ENCODE results near the gene BTNL8.

BTNL8 gene, protein sequence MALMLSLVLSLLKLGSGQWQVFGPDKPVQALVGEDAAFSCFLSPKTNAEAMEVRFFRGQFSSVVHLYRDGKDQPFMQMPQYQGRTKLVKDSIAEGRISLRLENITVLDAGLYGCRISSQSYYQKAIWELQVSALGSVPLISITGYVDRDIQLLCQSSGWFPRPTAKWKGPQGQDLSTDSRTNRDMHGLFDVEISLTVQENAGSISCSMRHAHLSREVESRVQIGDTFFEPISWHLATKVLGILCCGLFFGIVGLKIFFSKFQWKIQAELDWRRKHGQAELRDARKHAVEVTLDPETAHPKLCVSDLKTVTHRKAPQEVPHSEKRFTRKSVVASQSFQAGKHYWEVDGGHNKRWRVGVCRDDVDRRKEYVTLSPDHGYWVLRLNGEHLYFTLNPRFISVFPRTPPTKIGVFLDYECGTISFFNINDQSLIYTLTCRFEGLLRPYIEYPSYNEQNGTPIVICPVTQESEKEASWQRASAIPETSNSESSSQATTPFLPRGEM

DNA sequence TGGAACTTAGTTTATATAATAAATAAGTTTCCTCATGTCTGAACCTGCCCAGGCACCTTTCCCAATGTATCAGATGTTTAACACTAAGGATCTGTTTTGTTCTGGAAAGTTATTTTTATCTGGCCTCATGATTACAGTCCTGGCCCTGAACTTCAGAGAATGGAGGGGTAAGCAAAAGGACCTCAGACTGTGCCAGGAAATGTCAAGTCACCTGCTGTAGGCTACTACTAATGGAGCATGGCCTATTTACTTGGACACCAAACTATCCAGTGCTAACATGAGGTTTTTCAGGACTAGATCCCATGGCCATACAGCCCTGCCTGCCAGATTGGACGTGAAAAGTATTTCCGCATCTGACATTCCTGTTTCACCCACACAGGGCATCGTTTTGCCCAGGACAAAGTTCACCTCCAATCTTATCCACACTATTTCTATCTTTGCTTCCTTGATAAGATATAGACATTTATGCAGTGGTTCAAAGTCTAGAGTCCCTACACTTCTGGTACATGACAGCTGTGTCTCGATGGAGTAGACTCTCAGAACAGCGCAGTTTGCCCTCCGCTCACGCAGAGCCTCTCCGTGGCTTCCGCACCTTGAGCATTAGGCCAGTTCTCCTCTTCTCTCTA is at the start of gene BTNL8:
BTNL8 (plus strand) TSS at position 539 of the 626 bp plus-strand sequence. CDS start 152 bp downstream, outside the sequence.
- DNase-seq: no peak

DNA sequence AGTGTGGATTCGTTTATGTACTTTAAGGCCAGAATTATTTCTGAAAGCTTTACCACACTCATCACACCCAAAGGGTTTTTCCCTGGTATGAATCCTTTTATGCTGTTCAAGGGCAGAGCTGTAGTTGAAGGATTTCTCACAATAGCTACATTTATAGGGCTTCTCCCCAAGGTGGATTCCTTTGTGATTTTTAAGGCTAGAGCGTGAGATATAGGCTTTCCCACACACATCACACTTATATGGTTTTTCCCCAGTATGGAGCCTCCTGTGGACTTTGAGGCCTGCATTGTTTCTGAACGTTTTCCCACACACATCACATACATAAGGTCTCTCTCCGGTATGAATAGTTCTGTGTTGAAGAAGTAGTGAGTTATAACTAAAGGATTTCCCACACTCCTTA is 49.1 kb upstream of the BTNL8 start:
- no peak for DNase-seq

DNA sequence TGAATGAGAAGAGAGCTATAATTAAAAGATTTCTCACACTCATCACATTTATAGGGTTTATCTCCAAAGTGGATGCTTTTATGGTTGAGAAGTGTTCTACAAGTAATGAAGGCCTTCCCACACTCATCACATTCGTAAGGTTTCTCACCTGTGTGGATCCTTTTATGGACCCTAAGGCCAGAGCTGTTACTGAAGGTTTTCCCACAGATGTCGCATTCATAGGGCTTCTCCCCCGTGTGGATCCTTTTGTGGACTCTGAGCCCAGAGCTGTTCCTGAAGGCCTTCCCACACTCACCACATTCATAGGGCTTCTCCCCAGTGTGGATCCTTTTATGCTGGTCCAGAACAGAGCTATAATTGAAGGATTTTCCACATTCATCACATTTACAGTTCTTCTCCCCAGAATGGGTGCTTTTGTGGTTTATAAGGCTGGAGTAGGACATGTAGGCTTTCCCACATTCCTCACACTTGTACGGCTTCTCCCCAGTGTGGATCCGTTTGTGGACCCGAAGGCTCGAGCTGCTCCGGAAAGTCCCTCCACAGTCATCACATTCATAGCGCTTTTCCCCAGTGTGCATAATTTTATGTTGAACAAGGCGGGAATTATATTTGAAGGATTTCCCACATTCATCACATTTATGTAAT is 48.4 kb upstream of the BTNL8 start:
- DNase-seq: no peak

DNA sequence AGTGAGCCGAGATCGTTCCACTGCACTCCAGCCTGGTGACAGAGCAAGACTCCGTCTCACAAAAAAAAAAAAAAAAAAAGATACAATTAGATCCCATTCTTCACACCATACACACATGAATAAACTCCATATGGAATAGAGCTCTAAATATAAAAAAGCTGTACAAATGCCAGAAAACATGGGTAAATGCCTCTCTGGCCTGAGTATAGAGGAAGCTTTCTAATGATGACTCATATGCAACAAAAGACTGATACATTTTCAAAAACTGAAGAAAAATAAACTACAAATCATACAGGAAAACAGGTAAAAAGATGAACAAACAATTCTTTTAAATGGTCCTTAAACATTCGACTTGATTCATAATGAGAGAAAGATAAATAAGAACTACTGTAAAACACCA is 46.5 kb upstream of the BTNL8 start:
- DNase-seq: no peak

DNA sequence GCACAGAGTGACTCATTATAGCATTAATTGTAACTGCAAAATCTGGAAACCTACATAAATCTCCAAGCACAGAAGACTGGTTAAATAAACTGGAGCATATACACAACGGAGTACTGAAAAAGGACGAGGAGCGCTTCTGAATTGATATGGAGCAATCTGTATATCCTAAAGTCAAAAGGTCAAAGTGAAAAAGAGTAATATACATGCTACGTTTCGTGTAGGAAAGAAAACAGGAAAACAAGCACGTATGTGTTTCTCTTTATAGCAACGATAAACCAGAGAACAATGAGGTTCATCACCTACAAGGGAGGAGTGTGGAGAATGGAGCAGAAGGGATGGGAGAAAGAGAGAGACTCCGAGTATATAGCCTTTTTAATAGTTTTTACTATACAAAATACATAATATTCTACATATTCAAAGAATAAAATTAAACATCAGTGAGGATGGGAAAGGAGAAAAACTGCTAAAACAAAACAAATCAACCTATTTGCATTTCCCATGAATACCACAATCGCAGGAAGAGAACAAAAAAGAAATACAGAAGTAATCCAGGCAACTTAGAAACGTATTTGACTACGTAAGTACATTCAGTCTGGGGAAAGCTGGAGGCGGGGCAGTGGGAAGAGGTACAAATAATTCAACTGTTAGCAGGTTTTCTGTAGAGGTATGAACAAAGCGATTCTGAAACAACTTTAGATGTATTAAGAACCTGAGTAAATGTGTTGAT is 45.7 kb upstream of the BTNL8 start:
- DNase-seq: no peak

DNA sequence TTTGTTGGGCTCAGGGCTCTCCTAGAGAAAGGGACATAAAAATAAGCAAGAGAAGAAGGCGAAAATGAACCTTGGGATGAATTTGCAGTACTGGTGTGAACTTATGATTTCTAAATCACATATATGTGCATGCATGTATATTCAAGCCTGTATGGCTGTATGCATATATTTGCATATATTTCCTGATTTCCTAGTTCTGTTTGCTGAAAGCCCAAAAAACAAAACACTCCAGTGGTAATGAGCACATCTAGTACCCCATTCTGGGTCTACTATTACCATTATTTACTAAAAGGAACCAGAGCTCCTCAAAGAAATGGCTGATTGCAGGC is 45.1 kb upstream of the BTNL8 start:
- DNase-seq: no peak

DNA sequence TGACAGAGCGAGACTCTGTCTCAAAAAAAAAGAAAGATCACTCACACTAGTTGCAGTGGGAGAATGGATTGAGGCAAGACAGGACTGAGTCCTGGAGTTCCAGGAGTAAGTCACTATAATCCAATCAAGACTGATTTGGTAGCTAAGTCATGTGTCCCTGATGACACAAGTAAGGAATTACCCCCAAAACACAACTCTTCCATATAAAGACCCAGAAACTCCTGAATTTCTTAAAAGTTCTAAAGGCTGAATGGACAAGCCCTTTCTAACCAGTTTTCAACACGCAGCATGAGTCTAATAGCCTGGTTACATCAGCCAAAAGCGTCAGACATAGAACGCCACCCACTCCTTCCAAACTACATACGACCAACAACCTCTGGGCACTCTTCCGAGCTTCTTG is 40.4 kb upstream of the BTNL8 start:
- no peak for DNase-seq

DNA sequence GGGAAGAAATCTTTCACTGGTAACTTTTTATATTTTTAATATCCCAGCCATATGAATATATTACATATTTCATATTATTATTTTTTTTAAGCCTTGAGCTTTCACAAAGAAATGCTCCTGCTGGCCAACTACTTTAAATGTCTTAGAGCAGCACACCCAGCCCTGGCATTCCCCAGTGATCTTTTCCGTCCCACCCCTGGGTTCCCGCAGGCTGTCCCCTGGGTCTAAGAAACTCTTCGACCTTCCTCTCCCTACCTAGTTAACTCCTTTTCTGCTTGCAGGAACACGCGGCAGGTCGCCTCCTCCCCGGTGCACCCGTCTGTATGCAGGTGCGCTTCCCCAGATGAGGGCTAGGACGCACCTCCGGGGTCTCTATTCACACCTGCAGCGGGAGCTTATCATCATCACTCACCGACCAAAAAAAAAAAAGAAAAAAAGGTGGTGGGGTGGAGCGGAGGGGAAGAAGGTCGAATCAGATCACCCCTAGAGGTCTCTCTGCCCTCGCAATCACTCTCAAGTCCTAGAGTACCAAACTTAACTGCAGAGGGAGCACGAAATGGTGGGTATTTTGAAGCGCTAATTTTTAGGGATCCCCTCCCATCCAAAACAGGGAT is 38.6 kb upstream of the BTNL8 start:
- DNase-seq: peak; percentile 15

DNA sequence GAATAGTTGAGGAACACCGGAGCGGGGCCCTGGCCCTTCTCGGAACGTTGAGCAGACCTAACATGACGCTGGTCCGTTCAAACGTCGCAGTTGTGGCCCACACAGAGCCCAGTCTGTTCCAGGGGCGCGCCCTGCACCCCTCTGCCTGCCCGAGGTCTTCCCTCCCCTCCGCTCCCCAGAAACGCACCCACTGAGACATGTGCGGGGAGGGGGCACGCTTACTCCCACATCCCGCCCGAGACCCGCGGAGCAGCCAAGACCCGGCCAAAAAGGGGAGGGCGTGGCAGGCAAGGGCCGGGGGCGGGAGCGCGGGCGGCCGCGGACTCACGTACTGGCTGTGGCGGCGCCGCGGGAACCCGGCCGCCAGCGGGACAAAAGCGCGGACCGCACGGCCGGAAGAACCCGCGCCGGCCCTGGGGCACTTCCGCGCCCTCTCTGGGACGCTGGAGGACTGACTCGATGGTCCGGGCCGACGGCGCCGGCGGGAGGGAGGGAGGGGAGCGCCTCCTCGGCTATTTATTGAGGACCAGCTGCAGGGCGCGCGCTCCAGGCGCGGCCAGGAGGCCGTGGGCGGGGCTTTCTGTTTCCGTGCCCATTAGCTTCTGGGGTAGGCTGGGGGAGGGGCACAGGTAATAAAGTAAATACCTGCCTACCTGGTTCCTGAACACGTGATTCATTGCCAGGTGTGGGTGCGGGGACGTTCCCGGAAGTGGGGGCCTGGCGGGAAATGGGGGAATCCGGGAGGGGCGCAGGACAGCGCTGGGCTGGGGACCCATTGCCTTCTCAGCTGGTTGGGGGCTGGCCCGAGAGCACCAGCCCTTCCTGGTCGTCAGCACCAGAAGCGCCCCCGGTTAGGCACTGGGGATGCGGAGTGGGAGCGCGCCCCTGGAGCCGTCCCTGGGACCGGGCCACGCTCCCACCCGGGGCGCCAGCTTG is 37.8 kb upstream of the BTNL8 start, which contains the start of gene ZFP62:
ZFP62 (minus strand) TSS at position 390 of the 936 bp plus-strand sequence; CDS start at position 333, 57 bp downstream.
- DNase-seq: peak; percentile 81

DNA sequence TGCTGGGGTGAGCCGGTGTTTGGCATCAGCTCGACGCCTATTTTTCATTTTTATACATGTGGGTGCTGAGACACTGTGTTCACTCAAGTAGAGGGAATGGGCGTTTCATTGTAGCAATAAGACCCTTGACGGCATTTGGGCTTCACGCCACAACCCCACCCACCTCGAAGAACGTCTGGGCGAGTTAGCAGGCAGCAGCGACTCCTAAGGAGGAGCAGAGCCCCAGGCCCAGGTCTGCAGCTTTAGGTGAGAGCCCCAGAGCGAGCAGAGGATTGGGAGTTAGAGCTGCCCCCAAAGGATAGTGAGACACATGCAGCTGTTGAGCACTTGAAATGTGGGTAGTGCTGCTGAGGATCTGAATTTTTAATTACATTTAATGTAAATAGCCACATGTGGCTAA is 36.3 kb upstream of the BTNL8 start:
- DNase-seq: no peak

DNA sequence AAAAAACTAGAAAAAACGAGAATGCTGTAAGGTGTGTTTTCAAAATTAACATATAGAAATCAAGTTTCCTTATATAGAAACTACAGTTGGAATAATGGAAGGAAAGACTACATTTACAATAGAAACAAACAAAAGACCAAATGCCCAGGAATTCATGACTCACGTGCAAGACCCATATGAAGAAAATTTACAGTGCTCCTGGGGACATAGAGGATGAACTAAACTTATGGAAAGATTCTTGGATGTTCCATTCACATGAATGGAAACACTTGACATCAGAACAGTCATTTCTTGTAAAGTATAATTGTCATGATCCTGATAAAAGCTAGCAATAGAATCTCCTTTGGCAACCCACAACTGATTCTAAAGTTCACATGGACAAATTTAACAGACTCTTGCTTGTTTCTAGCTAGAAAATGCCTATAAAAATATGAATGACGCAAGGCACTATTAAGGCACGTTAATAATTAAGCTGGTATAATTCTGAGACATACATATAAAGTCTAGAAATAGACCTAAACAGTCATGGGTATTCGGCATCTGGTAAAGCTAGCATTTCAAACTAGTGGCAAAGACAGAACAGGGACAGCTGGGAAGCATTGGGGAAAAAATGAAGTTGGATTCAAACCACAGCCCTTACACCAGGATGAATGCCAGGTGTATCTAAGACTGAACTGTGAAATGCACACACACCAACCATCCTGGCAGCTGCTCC is 32.8 kb upstream of the BTNL8 start:
- DNase-seq: no peak

DNA sequence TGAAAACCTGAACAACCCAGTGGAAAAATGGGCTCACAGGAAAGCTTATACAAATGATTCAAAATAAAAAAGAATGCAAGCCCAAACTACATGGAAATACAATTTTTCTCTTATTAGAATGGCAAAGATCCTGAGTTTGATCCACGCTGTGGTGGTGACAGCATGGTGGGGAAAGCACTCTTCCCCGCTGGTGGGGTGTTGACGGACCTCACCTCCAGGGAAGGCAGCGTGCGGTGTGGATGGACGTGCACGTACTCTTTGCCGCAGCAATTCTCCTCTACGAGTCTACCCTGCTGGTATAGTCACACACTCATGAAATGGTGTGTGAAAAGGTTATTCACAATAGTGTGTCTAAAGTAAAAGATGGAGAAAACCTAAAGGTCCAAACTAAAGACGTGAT is 32.0 kb upstream of the BTNL8 start:
- DNase-seq: no peak

DNA sequence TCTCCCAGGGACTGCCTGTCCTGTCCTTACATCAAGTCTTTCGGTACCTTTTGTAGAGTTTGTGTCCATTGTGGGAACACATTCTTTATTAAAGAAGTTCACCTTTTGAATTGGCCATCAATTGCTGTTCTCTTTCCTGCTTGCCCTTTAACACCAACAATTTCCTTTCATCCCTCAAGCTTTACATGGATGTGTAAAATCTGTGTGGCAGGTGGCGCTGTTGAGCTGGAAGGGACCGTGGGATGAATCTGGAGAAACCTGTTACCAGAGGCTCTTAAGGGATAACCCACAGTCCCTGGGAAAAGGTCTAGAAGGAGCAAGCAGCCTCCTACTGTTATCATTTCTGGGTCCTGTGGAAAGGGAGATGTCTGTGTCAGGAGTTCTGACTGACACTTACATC is 30.0 kb upstream of the BTNL8 start:
- DNase-seq: no peak

DNA sequence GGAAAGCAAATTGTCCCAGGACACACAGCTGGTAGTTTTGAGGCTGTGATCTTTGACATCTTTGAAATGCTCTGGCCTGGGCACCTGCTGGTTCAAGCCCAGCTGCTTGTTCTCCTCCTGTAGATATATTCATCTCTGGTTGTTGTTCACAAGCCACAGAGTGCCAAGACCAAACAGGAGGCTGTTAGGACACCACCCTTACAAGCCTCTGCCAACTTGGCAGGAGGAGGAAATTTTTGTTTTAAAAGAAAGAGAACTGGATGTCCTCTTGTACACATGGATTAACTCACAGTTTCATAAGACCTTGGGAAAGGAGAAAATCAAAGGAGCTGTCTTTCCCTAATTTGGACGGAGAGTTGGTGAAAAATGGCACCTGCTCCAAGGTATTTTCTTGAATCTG is 29.4 kb upstream of the BTNL8 start:
- DNase-seq: no peak

DNA sequence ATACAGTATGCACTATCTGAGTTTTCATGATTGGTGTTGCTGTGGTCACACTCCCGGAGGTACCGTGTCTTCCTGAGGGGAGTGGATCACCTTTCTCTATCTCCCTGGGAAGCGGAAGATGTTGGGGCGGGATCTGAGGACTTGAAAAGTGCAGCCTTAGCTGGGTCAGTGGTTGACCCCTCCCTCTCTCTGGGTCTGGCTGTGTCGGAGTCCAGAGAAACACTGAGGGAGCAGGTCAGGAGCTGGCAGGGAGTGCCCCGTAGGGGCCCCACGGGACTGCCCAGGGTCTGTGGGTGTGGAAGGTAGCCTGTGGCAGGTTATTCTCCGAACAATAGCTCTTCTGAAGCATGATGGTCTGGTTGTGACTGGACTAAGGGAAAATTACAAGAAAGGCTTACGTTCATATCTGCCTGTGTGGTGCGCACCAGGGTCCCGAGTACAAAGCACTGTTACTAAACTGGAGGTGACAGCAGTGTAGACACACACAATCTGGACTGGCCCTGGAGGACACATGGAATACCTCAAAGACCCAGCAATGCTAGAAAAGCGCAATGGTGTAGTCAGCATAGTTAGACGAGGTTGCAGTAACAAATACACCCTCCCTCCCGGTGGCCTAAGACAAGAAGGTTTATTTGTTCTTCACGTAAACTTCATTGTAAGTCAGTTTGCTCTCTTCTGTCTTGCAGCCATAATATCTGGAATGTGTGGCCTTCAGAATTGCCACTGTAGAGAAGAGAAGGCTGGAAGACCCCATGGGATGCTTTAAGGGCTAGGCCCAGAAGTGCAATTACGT is 28.5 kb upstream of the BTNL8 start:
- DNase-seq: no peak

DNA sequence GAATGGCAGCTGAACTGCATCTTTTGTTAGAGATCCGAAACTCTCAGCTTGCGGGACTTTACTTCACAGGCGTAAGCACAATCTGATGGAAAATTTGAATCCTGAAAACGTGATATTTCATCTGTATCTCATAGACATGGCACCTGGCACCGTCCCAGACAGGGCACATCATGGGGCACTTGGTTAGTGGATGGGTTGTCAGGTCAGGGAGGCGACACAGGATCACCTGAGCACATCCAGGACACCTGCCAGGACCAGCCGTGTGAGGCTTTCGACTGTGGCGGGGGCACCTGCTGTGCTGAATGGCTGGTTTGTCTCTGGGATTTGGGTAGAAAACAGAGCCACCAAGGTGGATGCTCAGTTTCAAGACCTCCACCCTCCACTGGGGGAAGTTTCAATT is 26.5 kb upstream of the BTNL8 start:
- DNase-seq: no peak

DNA sequence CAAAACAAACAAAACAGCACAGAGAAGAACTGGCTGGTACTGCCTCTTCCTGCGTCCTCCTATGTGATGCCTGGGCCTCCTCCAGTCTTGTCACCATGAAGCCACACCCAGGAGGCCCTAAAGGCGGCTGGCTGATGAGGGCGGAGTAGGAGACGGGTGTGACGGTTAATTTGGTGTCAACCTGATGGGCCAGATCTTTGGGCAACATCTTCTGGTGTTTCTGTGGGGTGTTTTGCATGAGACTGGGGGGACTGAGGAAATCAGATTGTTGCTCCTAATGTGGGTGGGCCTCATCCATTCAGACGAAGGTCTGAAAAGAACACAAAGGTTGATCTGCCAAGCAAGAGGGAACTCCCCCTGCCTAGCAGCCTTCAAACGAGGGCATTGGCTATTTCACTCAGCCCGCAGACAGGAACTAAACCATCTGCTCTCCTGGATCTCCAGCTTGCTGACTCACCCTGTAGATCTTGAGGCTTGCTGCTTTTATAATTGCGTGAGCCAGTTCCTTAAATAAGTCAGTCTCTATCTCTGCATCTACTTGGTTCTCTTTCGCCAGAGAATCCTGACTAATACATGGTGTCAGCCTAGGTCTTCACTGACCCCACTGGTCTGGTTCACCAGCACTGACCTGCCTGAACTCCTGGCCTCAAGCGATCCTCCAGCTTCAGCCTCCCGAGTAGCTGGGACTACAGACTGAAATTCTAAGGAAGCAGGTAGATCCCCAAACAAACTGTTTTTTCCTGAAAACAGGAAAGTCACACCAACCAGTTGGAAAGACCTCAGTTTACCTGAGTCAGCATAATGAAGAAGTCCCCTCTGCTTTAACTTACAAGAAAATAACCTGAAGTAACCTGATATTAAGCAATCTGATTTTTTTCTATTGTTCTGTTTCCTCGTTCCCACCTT is 25.1 kb upstream of the BTNL8 start:
- DNase-seq: no peak

DNA sequence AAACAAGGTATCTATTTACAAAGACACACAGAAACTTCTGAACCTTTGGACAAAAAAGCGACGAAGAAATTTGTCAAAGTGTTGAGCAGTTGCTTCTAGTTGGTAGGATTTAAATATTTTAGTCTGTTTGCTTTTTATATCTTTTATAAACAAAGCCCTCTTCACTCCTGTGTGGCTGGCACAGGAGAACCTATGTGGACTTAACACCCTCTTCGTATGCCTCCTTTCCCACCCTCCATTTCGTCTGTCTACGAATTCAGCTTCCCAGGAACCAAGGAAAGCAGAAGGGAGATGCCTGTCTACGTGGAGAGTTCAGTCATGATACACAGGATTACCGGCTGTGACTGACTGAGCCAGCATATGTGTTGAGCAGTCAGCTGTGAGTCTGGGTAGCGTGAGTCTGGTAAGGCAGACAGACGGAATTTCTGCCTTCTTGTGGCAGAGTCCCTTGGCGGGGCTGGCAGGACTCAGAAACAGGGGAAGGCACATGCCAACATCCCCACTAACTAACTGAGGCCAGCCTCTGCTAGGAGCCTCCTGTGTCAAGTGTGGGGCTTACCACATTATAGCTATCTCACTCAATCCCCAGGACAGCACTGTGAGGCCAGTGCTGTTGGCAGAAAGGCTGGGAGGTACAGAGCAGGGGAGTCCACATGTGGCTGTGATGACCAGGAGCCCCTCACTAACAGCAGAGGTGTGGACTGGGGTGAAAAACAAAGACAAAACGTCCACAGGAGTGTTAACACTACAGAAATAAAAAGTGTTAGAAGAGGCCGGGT is 24.0 kb upstream of the BTNL8 start:
- no peak for DNase-seq
